PC-3 (cell line): ENCODE results near the gene CIBAR2. TPM values are rescaled to one million over a fixed set of nuclear protein-coding genes. Genes with fewer than 3 reads are reported as not detected.

Experiments
- ATAC-seq: fragments of 200-7000 bp; cut with Tn5 transposase; 2 replicates; pipeline ENCODE4 v1.9.1; 2020; ENCODE audit warnings: mild to moderate bottlenecking, moderate library complexity
- BruUV-seq: library from RNA; stranded (reverse); fragments of 400-500 nt; replicated peaks from 2 replicates; lab custom pipeline; 2021; lab: Mats Ljungman, UMichigan
- CTCF ChIA-PET: fragments of 300-600 bp; sonication (Branson Sonifier 250); formaldehyde crosslinking; loops from one replicate; lab custom pipeline; 2022; ENCODE audit warnings: antibody characterized with exemption; lab: Charles Lee
- POLR2A ChIA-PET: fragments of 300-600 bp; sonication (Branson Sonifier 250); formaldehyde crosslinking; loops from one replicate; lab custom pipeline; 2022; ENCODE audit warnings: antibody characterized with exemption; ENCODE audit not compliant: unreplicated experiment; lab: Charles Lee
- DNase-seq: peaks from one replicate; pipeline ENCODE4 v3.0.0-alpha.2; 2015
- H2AFZ ChIP-seq: fragments of 300-600 bp; sonication (generic); 2 replicates; pipeline ENCODE4 v1.6.0; 2016; ENCODE audit warnings: antibody characterized with exemption, low read length
- H3F3A ChIP-seq: fragments of 300-600 bp; sonication (generic); one replicate; pipeline ENCODE4 v1.6.0; 2017; ENCODE audit warnings: antibody characterized with exemption, low read length, control low read depth, mild to moderate bottlenecking; ENCODE audit not compliant: unreplicated experiment
- H3K27ac ChIP-seq: fragments of 300-600 bp; sonication (generic); 2 replicates; pipeline ENCODE4 v1.5.1; 2016; ENCODE audit warnings: mild to moderate bottlenecking, low read length
- H3K27me3 ChIP-seq: fragments of 300-600 bp; sonication (generic); 2 replicates; pipeline ENCODE4 v1.6.1; 2016; ENCODE audit warnings: low read length, mixed read lengths
- H3K36me3 ChIP-seq: fragments of 300-600 bp; sonication (generic); 2 replicates; pipeline ENCODE4 v1.6.1; 2016; ENCODE audit warnings: low read depth, mixed run types, low read length, mixed read lengths
- H3K4me1 ChIP-seq: fragments of 300-600 bp; sonication (generic); 2 replicates; pipeline ENCODE4 v1.5.1; 2016; ENCODE audit warnings: low read length; ENCODE audit not compliant: insufficient read depth
- H3K4me2 ChIP-seq: fragments of 300-600 bp; sonication (generic); 2 replicates; pipeline ENCODE4 v1.6.0; 2016; ENCODE audit warnings: low read length
- H3K4me3 ChIP-seq: fragments of 300-600 bp; sonication (generic); 2 replicates; pipeline ENCODE4 v1.5.1; 2016; ENCODE audit warnings: mild to moderate bottlenecking, low read length, mixed read lengths
- H3K79me2 ChIP-seq: fragments of 300-600 bp; sonication (generic); 2 replicates; pipeline ENCODE4 v1.6.1; 2017; ENCODE audit warnings: low read length, mixed read lengths
- H3K9ac ChIP-seq: fragments of 300-600 bp; sonication (generic); 2 replicates; pipeline ENCODE4 v1.6.0; 2016; ENCODE audit warnings: mild to moderate bottlenecking, low read length
- H3K9me2 ChIP-seq: fragments of 300-600 bp; sonication (generic); replicated peaks from 2 replicates; pipeline ENCODE4 v1.6.1; 2016; ENCODE audit warnings: mixed run types, low read length, mixed read lengths
- H3K9me3 ChIP-seq: fragments of 300-600 bp; sonication (generic); 2 replicates; pipeline ENCODE4 v1.6.1; 2016; ENCODE audit warnings: low read length, mixed read lengths
- H4K20me1 ChIP-seq: fragments of 300-600 bp; sonication (generic); 2 replicates; pipeline ENCODE4 v1.6.1; 2016; ENCODE audit warnings: low read length, mixed read lengths
- CTCF ChIP-seq: fragments of 300-600 bp; sonication (generic); conservative IDR thresholded peaks from 2 replicates; pipeline ENCODE4 v1.5.1; 2017; ENCODE audit warnings: antibody characterized with exemption, low read depth, mild to moderate bottlenecking, low read length
- EZH2 ChIP-seq: fragments of 300-600 bp; sonication (generic); IDR thresholded peaks from one replicate; pipeline ENCODE4 v1.6.1; 2017; ENCODE audit warnings: antibody characterized with exemption, mild to moderate bottlenecking, low read length; ENCODE audit not compliant: unreplicated experiment
- EZH2phosphoT487 ChIP-seq: fragments of 300-600 bp; sonication (generic); IDR thresholded peaks from 2 replicates; pipeline ENCODE4 v1.6.1; 2018; ENCODE audit warnings: mild to moderate bottlenecking, antibody characterized with exemption, low read length, borderline replicate concordance
- intact Hi-C: fragments of 100-400 bp; cut with micrococcal nuclease; formaldehyde crosslinking; loops from 2 replicates; pipeline ENCODE4 v1.9.0; 2023
- total RNA-seq: library from RNA; depleted of rRNA; stranded (reverse); fragments of >200 nt; gene quantifications from 2 replicates; pipeline ENCODE4 v1.2.3, GENCODE V29; 2014

CIBAR2 gene
- total RNA-seq, 1 experiment from 2014 or later: not detected

GRCh38 chr16:85138825-85139627 lies 26.8 kb upstream of the CIBAR2 start:
- H3K27ac ChIP-seq: no peak overlapping the region
- ATAC-seq (no peak), DNase-seq (no peak)
- H3K27me3 ChIP-seq: no peaks in the 10 kb centered on the region
- no peak overlapping the region for H3K4me2 ChIP-seq
- no peak overlapping the region for H2AFZ ChIP-seq
- no peak for TF ChIP-seq CTCF
- TF ChIP-seq EZH2phosphoT487: no peak
- no peak for TF ChIP-seq EZH2
- H3K4me3 ChIP-seq: no peak overlapping the region
- H3K9ac ChIP-seq: no peak overlapping the region
- ChIA-PET CTCF (no interaction called here), POLR2A (no interaction called here)
- H3K4me1 ChIP-seq: peaks cover 4% of the 10 kb centered on the region; the same call in 1 of the 2 replicates
- H3F3A ChIP-seq: no peaks in the 10 kb centered on the region
- BruUV-seq: no TSS peak
- intact Hi-C loops: no loop called here
- no peaks in the 10 kb centered on the region for H3K9me2 ChIP-seq
- no peaks in the 10 kb centered on the region for H3K79me2 ChIP-seq
- H3K9me3 ChIP-seq: no peaks in the 10 kb centered on the region
- H3K36me3 ChIP-seq: no peaks in the 10 kb centered on the region
- H4K20me1 ChIP-seq: no peaks in the 10 kb centered on the region

- no peaks in the 10 kb centered on the region for H3F3A ChIP-seq
- no peaks in the 10 kb centered on the region for H3K36me3 ChIP-seq
- CTCF ChIA-PET: no interaction called here
- H3K27ac ChIP-seq: no peak overlapping the region
- no peak for TF ChIP-seq EZH2phosphoT487
- TF ChIP-seq CTCF: no peak
- TF ChIP-seq EZH2: no peak
- no peak for ATAC-seq
- H4K20me1 ChIP-seq: no peaks in the 10 kb centered on the region
- H3K79me2 ChIP-seq: no peaks in the 10 kb centered on the region
- no peak overlapping the region for H3K4me3 ChIP-seq
- H3K9ac ChIP-seq: no peak overlapping the region
- H3K27me3 ChIP-seq: no peaks in the 10 kb centered on the region
- intact Hi-C loops: no loop called here
- H2AFZ ChIP-seq: peak overlapping the region; percentile 71; the same call in 1 of the 2 replicates
- peaks cover 4% of the 10 kb centered on the region; the same call in 1 of the 2 replicates for H3K4me1 ChIP-seq
- no peaks in the 10 kb centered on the region for H3K9me2 ChIP-seq
- H3K4me2 ChIP-seq: peak overlapping the region; percentile 83; the same call in 1 of the 2 replicates
- DNase-seq: no peak
- POLR2A ChIA-PET: interaction anchor here (0.6 kb wide), 1 partner anchor 13 kb away, joined by 16 read pairs; no protein-coding TSS in a partner anchor
- no peaks in the 10 kb centered on the region for H3K9me3 ChIP-seq
- BruUV-seq: no TSS peak
These were observed 26.0 kb upstream of the CIBAR2 start for GRCh38 chr16:85138073-85138824.
